ENCODE data around the gene TPRN.
A peak's percentile ranks its signal among the peaks of the same experiment; 100 is the strongest.

TPRN gene

DNA sequence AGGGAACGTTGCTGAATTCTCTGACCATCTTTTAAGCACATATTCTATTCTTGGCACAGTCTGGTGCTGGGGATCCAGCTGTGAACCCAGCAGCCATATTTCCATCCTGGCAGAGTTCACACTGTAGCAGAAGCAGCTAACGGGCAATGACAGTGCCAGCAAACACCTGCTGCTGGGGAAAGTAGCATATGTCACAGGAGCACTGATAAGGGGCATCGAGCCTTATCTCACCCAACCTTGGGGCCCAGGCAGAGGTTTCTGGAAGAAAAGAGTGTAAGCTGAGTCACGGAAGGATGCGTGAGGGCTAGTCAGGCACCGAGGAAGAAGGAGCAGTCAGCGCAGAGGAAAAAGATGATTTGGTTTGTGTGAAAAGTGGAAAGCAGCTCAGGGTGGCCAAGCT lies 6.1 kb upstream of the TPRN start:
- no peak for DNase-seq (ENCODE audit: low spot score)

GRCh38 chr9:137205126-137206069 lies 4.9 kb upstream of the TPRN start, which contains the start of the genes NDOR1 and TMEM203:
TSS of gene NDOR1 (plus strand) at chr9:137205700. CDS start at chr9:137205778, 78 bp downstream.
TSS of gene TMEM203 (minus strand) at chr9:137205648. CDS start at chr9:137205414, 234 bp downstream.
- peak; percentile 96 for DNase-seq (ENCODE audit: low spot score)

GRCh38 chr9:137204731-137205125 lies 4.2 kb upstream of the TPRN start:
- no peak for DNase-seq (ENCODE audit: low spot score)

DNA sequence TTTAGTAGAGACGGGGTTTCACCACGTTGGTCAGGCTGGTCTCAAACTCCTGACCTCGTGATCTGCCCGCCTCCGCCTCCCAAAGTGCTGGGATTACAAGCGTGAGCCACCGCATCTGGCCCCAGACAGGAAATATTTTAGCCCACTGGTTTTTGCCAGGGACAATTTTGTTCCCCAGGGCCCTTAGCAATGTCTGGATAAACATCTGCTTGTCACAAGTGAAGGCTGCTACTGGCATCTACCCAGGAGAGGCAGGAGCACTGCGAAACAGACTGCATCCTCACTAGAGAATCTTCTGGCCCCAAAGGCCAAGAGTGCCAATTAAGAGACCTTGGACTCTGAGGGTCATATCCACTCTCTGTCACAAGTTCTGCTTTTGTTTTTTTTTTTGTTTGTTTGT lies 2.4 kb upstream of the TPRN start:
- DNase-seq (ENCODE audit: low spot score), result no peak

- DNase-seq (ENCODE audit: low spot score), result no peak
These were observed 796 bp upstream of the TPRN start for GRCh38 chr9:137201205-137201868.

GRCh38 chr9:137199411-137200121 lies 975 bp downstream of the TPRN start:
- DNase-seq (ENCODE audit: low spot score), result no peak

DNA sequence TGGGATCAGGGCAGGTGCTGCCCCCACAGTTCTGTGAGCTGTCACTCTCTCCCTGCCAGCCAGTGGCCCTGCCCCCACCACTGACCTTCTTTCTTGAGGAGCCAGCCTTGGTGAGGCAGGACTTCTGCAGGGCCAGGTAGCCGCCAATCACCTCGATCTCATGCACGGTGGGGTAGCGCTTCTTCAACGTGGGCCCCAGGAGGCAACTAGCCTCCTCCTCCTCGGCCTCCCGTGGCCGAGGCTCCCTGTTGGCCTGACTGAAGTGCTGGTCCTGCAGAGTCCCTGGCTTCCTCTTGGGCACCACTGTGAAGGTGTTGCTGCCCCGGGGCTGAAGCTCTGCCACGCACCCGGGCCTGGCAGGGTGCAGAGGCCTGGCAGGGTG lies 1.6 kb downstream of the TPRN start:
- no peak for DNase-seq (ENCODE audit: low spot score)

GRCh38 chr9:137198051-137198901 lies 2.3 kb downstream of the TPRN start:
- DNase-seq (ENCODE audit: low spot score), result no peak

GRCh38 chr9:137195525-137196220 lies 4.9 kb downstream of the TPRN start:
- DNase-seq (ENCODE audit: low spot score), result no peak

- no peak for DNase-seq (ENCODE audit: low spot score)
These were observed 5.6 kb downstream of the TPRN start for GRCh38 chr9:137194909-137195308.

GRCh38 chr9:137194388-137194787 lies 6.2 kb downstream of the TPRN start:
- DNase-seq (ENCODE audit: low spot score), result no peak

- DNase-seq (ENCODE audit: low spot score), result no peak
These were observed 6.8 kb downstream of the TPRN start for GRCh38 chr9:137193771-137194170.

GRCh38 chr9:137192859-137193258 lies 7.7 kb downstream of the TPRN start:
- no peak for DNase-seq (ENCODE audit: low spot score)

GRCh38 chr9:137192448-137192780 lies 8.1 kb downstream of the TPRN start:
- no peak for DNase-seq (ENCODE audit: low spot score)

DNA sequence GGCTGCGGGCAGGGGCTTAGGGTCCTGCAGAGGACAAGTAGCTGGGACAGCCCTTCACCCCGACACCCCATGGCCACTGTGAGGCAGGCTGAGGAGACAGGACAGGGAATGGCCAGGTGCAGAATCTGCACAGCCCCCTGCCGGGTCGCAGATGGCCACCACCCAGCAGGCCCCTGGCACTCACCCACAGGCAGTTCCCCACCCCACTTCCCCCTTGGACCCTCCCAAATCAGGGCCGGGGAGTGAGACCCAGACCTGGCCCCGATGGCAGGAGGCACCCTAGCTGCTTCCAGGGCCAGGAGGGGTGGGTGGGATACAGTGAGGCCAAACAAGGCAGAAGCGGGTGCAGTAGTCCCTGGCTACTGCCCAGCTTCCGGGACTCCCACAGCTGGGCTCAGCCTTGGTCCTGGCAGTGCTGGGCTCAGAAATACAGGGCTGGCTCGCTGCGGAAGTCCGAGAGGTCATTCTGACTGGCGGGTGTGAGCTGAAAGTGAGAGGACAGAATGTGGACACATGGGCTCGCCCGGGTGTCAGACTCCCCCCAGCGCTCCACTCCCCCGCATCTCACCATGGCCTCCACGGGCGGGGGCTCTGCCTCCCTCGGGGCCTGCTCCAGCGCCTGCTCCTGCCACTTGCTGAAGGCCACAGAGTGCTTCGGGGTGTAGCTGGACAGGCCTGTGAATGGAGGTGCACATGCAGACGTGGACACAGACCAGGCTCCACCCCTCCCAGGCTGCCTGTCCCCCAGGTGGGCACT lies 8.7 kb downstream of the TPRN start:
- DNase-seq (ENCODE audit: low spot score), result no peak

DNA sequence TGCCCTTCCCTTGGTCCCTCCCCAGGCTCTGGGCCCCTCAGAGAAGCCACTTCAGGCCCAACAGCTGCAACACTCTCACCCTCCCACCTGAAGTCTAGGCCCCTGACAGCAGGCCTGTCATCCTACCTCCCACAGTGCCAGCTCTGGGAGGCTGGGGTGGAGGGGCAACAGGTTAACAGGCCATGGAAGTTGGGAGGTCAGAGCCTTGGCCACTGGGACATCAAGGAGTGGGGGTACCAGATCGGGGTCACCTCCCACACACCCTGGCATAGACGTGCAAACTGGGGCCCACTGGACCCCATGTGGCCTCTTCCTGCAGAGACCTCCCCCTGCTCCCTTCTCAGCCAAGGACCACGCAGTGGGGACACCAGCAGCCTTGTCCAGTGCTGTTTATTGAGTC lies 9.3 kb downstream of the TPRN start:
- no peak for DNase-seq (ENCODE audit: low spot score)

DNA sequence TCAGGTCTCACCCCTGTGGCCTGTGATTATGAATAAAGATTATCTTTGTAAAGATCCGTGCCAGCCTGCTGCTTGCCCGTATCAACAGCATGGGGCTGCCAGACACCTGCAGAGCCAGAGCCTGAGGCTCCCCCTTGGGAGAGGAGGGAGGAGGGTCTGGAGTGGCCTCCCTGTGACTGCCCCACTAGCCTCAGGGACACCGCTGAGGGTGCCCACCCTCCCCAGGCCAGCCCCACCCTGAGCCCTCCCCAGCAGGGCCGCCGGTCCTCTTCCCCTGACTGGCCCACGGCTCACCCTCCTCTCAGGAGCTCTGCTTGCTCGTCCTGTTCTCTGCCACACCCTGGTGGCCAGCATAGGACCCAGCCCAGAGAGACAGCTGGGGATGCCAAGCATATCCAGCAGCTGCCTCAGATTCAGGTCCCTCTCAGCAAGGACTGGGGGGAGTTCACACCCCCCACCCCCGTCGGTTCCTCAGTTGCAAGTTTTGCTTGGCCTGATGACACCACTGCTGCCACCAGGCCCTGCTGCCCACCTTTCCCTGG lies 10.2 kb downstream of the TPRN start:
- DNase-seq (ENCODE audit: low spot score), result no peak

- DNase-seq (ENCODE audit: low spot score), result no peak
These were observed 10.9 kb downstream of the TPRN start for GRCh38 chr9:137189297-137190295.

All from left forelimb (tissue), 1 donor.